HG03060 (cell line): ENCODE measurements around the gene GALNT13.

Experiments used
- ATAC-seq: cut with Tn5 transposase; IDR thresholded peaks from one replicate; pipeline ENCODE4 v1.9.1; 2021; ENCODE audit warnings: low read depth, moderate number of reproducible peaks; ENCODE audit not compliant: unreplicated experiment

GALNT13 gene

GRCh38 chr2:154392256-154392655, 520.5 kb downstream of the GALNT13 start:
- ATAC-seq: peak; percentile 86

GRCh38 chr2:154394600-154394999, 522.9 kb downstream of the GALNT13 start:
- ATAC-seq: no peak

GRCh38 chr2:154400563-154401290, 529.0 kb downstream of the GALNT13 start:
- no peak for ATAC-seq

GRCh38 chr2:154402213-154402612, 530.5 kb downstream of the GALNT13 start:
- no peak for ATAC-seq

GRCh38 chr2:154403242-154403790, 531.6 kb downstream of the GALNT13 start:
- ATAC-seq: no peak

GRCh38 chr2:154408786-154409185, 537.1 kb downstream of the GALNT13 start:
- ATAC-seq: no peak

GRCh38 chr2:154422251-154422650, 550.5 kb downstream of the GALNT13 start:
- ATAC-seq: no peak

- ATAC-seq: no peak
Observed at GRCh38 chr2:154425994-154426393, 554.3 kb downstream of the GALNT13 start.

- no peak for ATAC-seq
Observed at GRCh38 chr2:154427453-154427852, 555.7 kb downstream of the GALNT13 start.

- no peak for ATAC-seq
Observed at GRCh38 chr2:154428022-154428421, 556.3 kb downstream of the GALNT13 start.

GRCh38 chr2:154433010-154433409, 561.3 kb downstream of the GALNT13 start:
- no peak for ATAC-seq

GRCh38 chr2:154437104-154437503, 565.4 kb downstream of the GALNT13 start:
- ATAC-seq: no peak

- ATAC-seq: no peak
Observed at GRCh38 chr2:154439156-154439555, 567.4 kb downstream of the GALNT13 start.

GRCh38 chr2:154443919-154444318, 572.2 kb downstream of the GALNT13 start:
- ATAC-seq: no peak

GRCh38 chr2:154446324-154446723, 574.6 kb downstream of the GALNT13 start:
- no peak for ATAC-seq

- ATAC-seq: no peak
Observed at GRCh38 chr2:154447727-154448418, 576.2 kb downstream of the GALNT13 start.

- no peak for ATAC-seq
Observed at GRCh38 chr2:154449951-154450658, 578.4 kb downstream of the GALNT13 start.

GRCh38 chr2:154452471-154452870, 580.7 kb downstream of the GALNT13 start:
- ATAC-seq: peak; percentile 4

- peak; percentile 55 for ATAC-seq
Observed at GRCh38 chr2:154452906-154453493, 581.3 kb downstream of the GALNT13 start.

- ATAC-seq: no peak
Observed at GRCh38 chr2:154455166-154455565, 583.4 kb downstream of the GALNT13 start.

GRCh38 chr2:154455866-154456265, 584.1 kb downstream of the GALNT13 start:
- ATAC-seq: no peak
